Mucosa of rectum (tissue), 2 donors: ENCODE data around the gene EVX1.

ENCODE experiments used
- H3K27ac ChIP-seq, 2 donors: one replicate each; pipeline ENCODE4 v1.7.0; 2013; ENCODE audit warnings: inconsistent platforms in 2 of 2, low read depth in 2 of 2, low read length in 2 of 2
- H3K27me3 ChIP-seq, 2 donors: one replicate each; pipeline ENCODE4 v1.7.0; 2013; ENCODE audit warnings: low read length in 2 of 2; ENCODE audit not compliant: control insufficient read depth in 2 of 2, insufficient read depth in 2 of 2
- H3K36me3 ChIP-seq, 2 donors: one replicate each; pipeline ENCODE4 v1.7.0; 2013; ENCODE audit warnings: low read length in 2 of 2; ENCODE audit not compliant: control insufficient read depth in 2 of 2, insufficient read depth in 2 of 2
- H3K4me1 ChIP-seq, 2 donors: one replicate each; pipeline ENCODE4 v1.7.0; 2013; ENCODE audit warnings: low read length in 2 of 2, mild to moderate bottlenecking in 1 of 2; ENCODE audit not compliant: control insufficient read depth in 2 of 2, insufficient read depth in 2 of 2
- H3K4me3 ChIP-seq, 2 donors: one replicate each; pipeline ENCODE4 v1.7.0; 2013; ENCODE audit warnings: low read length in 2 of 2
- H3K9ac ChIP-seq, 2 donors: one replicate each; pipeline ENCODE4 v1.7.0; 2013; ENCODE audit warnings: low read length in 2 of 2, low read depth in 1 of 2, mild to moderate bottlenecking in 1 of 2
- H3K9me3 ChIP-seq, 2 donors: one replicate each; pipeline ENCODE4 v1.7.0; 2013; ENCODE audit warnings: low read length in 2 of 2; ENCODE audit not compliant: control insufficient read depth in 2 of 2
- donor health status: healthy.
- donor health status: Normal muscosa, but diverticular disease.

Gene EVX1

GRCh38 chr7:27199849-27200760 lies 42.5 kb upstream of the EVX1 start, which contains the start of gene HOXA13:
Gene HOXA13 (minus strand): TSS chr7:27200091. CDS start chr7:27200077, 14 bp downstream.
- Histone ChIP-seq H3K9ac (peak within 1 kb of the TSS; percentile 94 to 98), H3K36me3 (no peaks in the 10 kb centered on the region), H3K27me3 (peaks cover 10 to 35% of the 10 kb centered on the region in 2 donors), H3K4me3 (peak within 1 kb of the TSS; percentile 89 to 92), H3K4me1 (peaks cover 3 to 33% of the 10 kb centered on the region in 2 donors), H3K27ac (peak within 1 kb of the TSS; percentile 95 to 97), H3K9me3 (peaks cover 0 to 2% of the 10 kb centered on the region in 2 donors)

- Histone ChIP-seq H3K36me3 (no peaks in the 10 kb centered on the region), H3K27ac (peak overlapping the region; percentile 95 to 97), H3K4me1 (peaks cover 7 to 33% of the 10 kb centered on the region in 2 donors), H3K27me3 (peaks cover 10 to 42% of the 10 kb centered on the region in 2 donors), H3K9ac (peak overlapping the region; percentile 92 to 94), H3K4me3 (peak overlapping the region; percentile 89 to 92), H3K9me3 (peaks cover 0 to 2% of the 10 kb centered on the region in 2 donors)
These were observed 41.6 kb upstream of the EVX1 start for GRCh38 chr7:27200761-27201579.

GRCh38 chr7:27201580-27202017 lies 41.0 kb upstream of the EVX1 start:
- peak overlapping the region; percentile 89 to 92 for H3K4me3 ChIP-seq
- peak overlapping the region; percentile 92 to 94 for H3K9ac ChIP-seq
- peaks cover 7 to 34% of the 10 kb centered on the region in 2 donors for H3K4me1 ChIP-seq
- no peaks in the 10 kb centered on the region for H3K36me3 ChIP-seq
- peaks cover 10 to 43% of the 10 kb centered on the region in 2 donors for H3K27me3 ChIP-seq
- H3K27ac ChIP-seq, result peak overlapping the region; percentile 95 to 97
- H3K9me3 ChIP-seq, result peaks cover 0 to 2% of the 10 kb centered on the region in 2 donors

GRCh38 chr7:27202018-27202861 lies 40.4 kb upstream of the EVX1 start:
- Histone ChIP-seq H3K9ac (peak overlapping the region; percentile 92 to 94), H3K27ac (peak overlapping the region; percentile 95 to 97), H3K4me1 (peaks cover 7 to 38% of the 10 kb centered on the region in 2 donors), H3K4me3 (peak overlapping the region; percentile 89 to 92), H3K9me3 (peaks cover 0 to 2% of the 10 kb centered on the region in 2 donors), H3K27me3 (peaks cover 10 to 43% of the 10 kb centered on the region in 2 donors), H3K36me3 (no peaks in the 10 kb centered on the region)

- Histone ChIP-seq H3K36me3 (no peaks in the 10 kb centered on the region), H3K9ac (peak overlapping the region; percentile 92 to 94), H3K4me1 (peaks cover 10 to 39% of the 10 kb centered on the region in 2 donors), H3K27me3 (peaks cover 10 to 38% of the 10 kb centered on the region in 2 donors), H3K27ac (peak overlapping the region; percentile 95 to 97), H3K9me3 (no peaks in the 10 kb centered on the region), H3K4me3 (peak overlapping the region; percentile 89 to 92)
These were observed 39.8 kb upstream of the EVX1 start for GRCh38 chr7:27202862-27203134.

GRCh38 chr7:27203365-27203953 lies 39.1 kb upstream of the EVX1 start:
- Histone ChIP-seq H3K9ac (peak overlapping the region; percentile 92 to 94), H3K9me3 (no peaks in the 10 kb centered on the region), H3K4me1 (peaks cover 13 to 44% of the 10 kb centered on the region in 2 donors), H3K27ac (peak overlapping the region; percentile 95 to 97), H3K36me3 (no peaks in the 10 kb centered on the region), H3K27me3 (peaks cover 10 to 36% of the 10 kb centered on the region in 2 donors), H3K4me3 (peak overlapping the region; percentile 89 to 92)

- Histone ChIP-seq H3K9me3 (no peaks in the 10 kb centered on the region), H3K4me1 (peaks cover 19 to 50% of the 10 kb centered on the region in 2 donors), H3K27ac (peak overlapping the region; percentile 95 to 97), H3K36me3 (no peaks in the 10 kb centered on the region), H3K4me3 (peak overlapping the region; percentile 89 to 92), H3K9ac (peak overlapping the region; percentile 92 to 94), H3K27me3 (peaks cover 10 to 30% of the 10 kb centered on the region in 2 donors)
These were observed 38.5 kb upstream of the EVX1 start for GRCh38 chr7:27203964-27204594.

- peak overlapping the region; percentile 92 to 94 for H3K9ac ChIP-seq
- H3K27me3 ChIP-seq, result peaks cover 10 to 29% of the 10 kb centered on the region in 2 donors
- H3K9me3 ChIP-seq, result no peaks in the 10 kb centered on the region
- peak overlapping the region; percentile 89 to 92 for H3K4me3 ChIP-seq
- no peaks in the 10 kb centered on the region for H3K36me3 ChIP-seq
- H3K4me1 ChIP-seq, result peaks cover 26 to 55% of the 10 kb centered on the region in 2 donors
- peak overlapping the region; percentile 95 to 97 for H3K27ac ChIP-seq
These were observed 37.7 kb upstream of the EVX1 start for GRCh38 chr7:27204851-27205322.
